VCaP (cell line): ENCODE measurements around the gene TBX3.

ENCODE experiments used
- H3K27ac ChIP-seq: fragments of 450-650 bp; 2 replicates; pipeline ENCODE4 v1.5.1; 2017
- CTCF ChIP-seq: fragments of 450-650 bp; conservative IDR thresholded peaks from 2 replicates; pipeline ENCODE4 v1.5.1; 2017; ENCODE audit warnings: mild to moderate bottlenecking, moderate library complexity

The TBX3 gene

GRCh38 chr12:114690267-114691135, 6.5 kb upstream of the TBX3 start:
- no peak overlapping the region for H3K27ac ChIP-seq
- TF ChIP-seq CTCF, result no peak

GRCh38 chr12:114689075-114689994, 5.4 kb upstream of the TBX3 start:
- TF ChIP-seq CTCF, result no peak

GRCh38 chr12:114688256-114688845, 4.4 kb upstream of the TBX3 start:
- no peak for TF ChIP-seq CTCF
- H3K27ac ChIP-seq, result no peak overlapping the region

More at GRCh38 chr12:114689075-114689994, 5.4 kb upstream of the TBX3 start:
- H3K27ac ChIP-seq, result no peak overlapping the region

- no peak for TF ChIP-seq CTCF
- H3K27ac ChIP-seq, result no peak overlapping the region
These were observed 3.8 kb upstream of the TBX3 start for GRCh38 chr12:114687802-114688201.

GRCh38 chr12:114686773-114687500, 3.0 kb upstream of the TBX3 start:
- H3K27ac ChIP-seq, result no peak overlapping the region
- TF ChIP-seq CTCF, result no peak

GRCh38 chr12:114686426-114686772, 2.4 kb upstream of the TBX3 start:
- no peak overlapping the region for H3K27ac ChIP-seq
- TF ChIP-seq CTCF, result no peak
